PC-3 (cell line): ENCODE data around the gene CLEC4E. TPM values are rescaled to one million over a fixed set of nuclear protein-coding genes. Genes with fewer than 3 reads are reported as not detected.
"Not testable (repeated sequence)": the region's sequence is repeated elsewhere in the genome, so short reads cannot be mapped to it uniquely, and the experiment has no call there.

ENCODE experiments used
- ATAC-seq: fragments of 200-7000 bp; cut with Tn5 transposase; 2 replicates; pipeline ENCODE4 v1.9.1; 2020; ENCODE audit warnings: mild to moderate bottlenecking, moderate library complexity
- BruUV-seq: library from RNA; stranded (reverse); fragments of 400-500 nt; replicated peaks from 2 replicates; lab custom pipeline; 2021; lab: Mats Ljungman, UMichigan
- CTCF ChIA-PET: fragments of 300-600 bp; sonication (Branson Sonifier 250); formaldehyde crosslinking; loops from one replicate; lab custom pipeline; 2022; ENCODE audit warnings: antibody characterized with exemption; lab: Charles Lee
- POLR2A ChIA-PET: fragments of 300-600 bp; sonication (Branson Sonifier 250); formaldehyde crosslinking; loops from one replicate; lab custom pipeline; 2022; ENCODE audit warnings: antibody characterized with exemption; ENCODE audit not compliant: unreplicated experiment; lab: Charles Lee
- DNase-seq: peaks from one replicate; pipeline ENCODE4 v3.0.0-alpha.2; 2015
- H2AFZ ChIP-seq: fragments of 300-600 bp; sonication (generic); 2 replicates; pipeline ENCODE4 v1.6.0; 2016; ENCODE audit warnings: antibody characterized with exemption, low read length
- H3F3A ChIP-seq: fragments of 300-600 bp; sonication (generic); one replicate; pipeline ENCODE4 v1.6.0; 2017; ENCODE audit warnings: antibody characterized with exemption, low read length, control low read depth, mild to moderate bottlenecking; ENCODE audit not compliant: unreplicated experiment
- H3K27ac ChIP-seq: fragments of 300-600 bp; sonication (generic); 2 replicates; pipeline ENCODE4 v1.5.1; 2016; ENCODE audit warnings: mild to moderate bottlenecking, low read length
- H3K27me3 ChIP-seq: fragments of 300-600 bp; sonication (generic); 2 replicates; pipeline ENCODE4 v1.6.1; 2016; ENCODE audit warnings: low read length, mixed read lengths
- H3K36me3 ChIP-seq: fragments of 300-600 bp; sonication (generic); 2 replicates; pipeline ENCODE4 v1.6.1; 2016; ENCODE audit warnings: low read depth, mixed run types, low read length, mixed read lengths
- H3K4me1 ChIP-seq: fragments of 300-600 bp; sonication (generic); 2 replicates; pipeline ENCODE4 v1.5.1; 2016; ENCODE audit warnings: low read length; ENCODE audit not compliant: insufficient read depth
- H3K4me2 ChIP-seq: fragments of 300-600 bp; sonication (generic); 2 replicates; pipeline ENCODE4 v1.6.0; 2016; ENCODE audit warnings: low read length
- H3K4me3 ChIP-seq: fragments of 300-600 bp; sonication (generic); 2 replicates; pipeline ENCODE4 v1.5.1; 2016; ENCODE audit warnings: mild to moderate bottlenecking, low read length, mixed read lengths
- H3K79me2 ChIP-seq: fragments of 300-600 bp; sonication (generic); 2 replicates; pipeline ENCODE4 v1.6.1; 2017; ENCODE audit warnings: low read length, mixed read lengths
- H3K9ac ChIP-seq: fragments of 300-600 bp; sonication (generic); 2 replicates; pipeline ENCODE4 v1.6.0; 2016; ENCODE audit warnings: mild to moderate bottlenecking, low read length
- H3K9me2 ChIP-seq: fragments of 300-600 bp; sonication (generic); replicated peaks from 2 replicates; pipeline ENCODE4 v1.6.1; 2016; ENCODE audit warnings: mixed run types, low read length, mixed read lengths
- H3K9me3 ChIP-seq: fragments of 300-600 bp; sonication (generic); 2 replicates; pipeline ENCODE4 v1.6.1; 2016; ENCODE audit warnings: low read length, mixed read lengths
- H4K20me1 ChIP-seq: fragments of 300-600 bp; sonication (generic); 2 replicates; pipeline ENCODE4 v1.6.1; 2016; ENCODE audit warnings: low read length, mixed read lengths
- CTCF ChIP-seq: fragments of 300-600 bp; sonication (generic); conservative IDR thresholded peaks from 2 replicates; pipeline ENCODE4 v1.5.1; 2017; ENCODE audit warnings: antibody characterized with exemption, low read depth, mild to moderate bottlenecking, low read length
- EZH2 ChIP-seq: fragments of 300-600 bp; sonication (generic); IDR thresholded peaks from one replicate; pipeline ENCODE4 v1.6.1; 2017; ENCODE audit warnings: antibody characterized with exemption, mild to moderate bottlenecking, low read length; ENCODE audit not compliant: unreplicated experiment
- EZH2phosphoT487 ChIP-seq: fragments of 300-600 bp; sonication (generic); IDR thresholded peaks from 2 replicates; pipeline ENCODE4 v1.6.1; 2018; ENCODE audit warnings: mild to moderate bottlenecking, antibody characterized with exemption, low read length, borderline replicate concordance
- intact Hi-C: fragments of 100-400 bp; cut with micrococcal nuclease; formaldehyde crosslinking; loops from 2 replicates; pipeline ENCODE4 v1.9.0; 2023
- total RNA-seq: library from RNA; depleted of rRNA; stranded (reverse); fragments of >200 nt; gene quantifications from 2 replicates; pipeline ENCODE4 v1.2.3, GENCODE V29; 2014

Gene CLEC4E
- total RNA-seq, 1 experiment from 2014 or later = not detected

- POLR2A ChIA-PET = no interaction called here
- Histone ChIP-seq H3F3A (no peaks in the 10 kb centered on the region), H3K9me3 (no peaks in the 10 kb centered on the region), H3K27ac (no peak overlapping the region), H3K9me2 (no peaks in the 10 kb centered on the region), H3K27me3 (peaks cover 29% of the 10 kb centered on the region), H3K4me3 (no peak overlapping the region), H3K4me1 (no peaks in the 10 kb centered on the region), H3K4me2 (no peak overlapping the region), H2AFZ (no peak overlapping the region), H4K20me1 (no peaks in the 10 kb centered on the region), H3K9ac (no peak overlapping the region), H3K36me3 (no peaks in the 10 kb centered on the region), H3K79me2 (no peaks in the 10 kb centered on the region)
- TF ChIP-seq CTCF (no peak), EZH2phosphoT487 (no peak), EZH2 (no peak)
- ATAC-seq (no peak), DNase-seq (no peak)
- BruUV-seq = no TSS peak
- intact Hi-C loops = no loop called here
- CTCF ChIA-PET = no interaction called here
Observed at GRCh38 chr12:8501720-8502119, 39.0 kb downstream of the CLEC4E start.

- Histone ChIP-seq H4K20me1 (no peaks in the 10 kb centered on the region), H2AFZ (no peak overlapping the region), H3K9me3 (no peaks in the 10 kb centered on the region), H3K4me1 (no peaks in the 10 kb centered on the region), H3K27me3 (peaks cover 33% of the 10 kb centered on the region), H3K9me2 (no peaks in the 10 kb centered on the region), H3K9ac (no peak overlapping the region), H3F3A (no peaks in the 10 kb centered on the region), H3K4me2 (no peak overlapping the region), H3K4me3 (no peak overlapping the region), H3K79me2 (no peaks in the 10 kb centered on the region), H3K27ac (no peak overlapping the region), H3K36me3 (no peaks in the 10 kb centered on the region)
- BruUV-seq = no TSS peak
- TF ChIP-seq EZH2phosphoT487 (no peak), CTCF (no peak), EZH2 (no peak)
- ChIA-PET POLR2A (no interaction called here), CTCF (no interaction called here)
- intact Hi-C loops = no loop called here
- ATAC-seq (no peak), DNase-seq (no peak)
Observed at GRCh38 chr12:8499616-8500015, 41.1 kb downstream of the CLEC4E start.

- intact Hi-C loops, H2AFZ ChIP-seq, POLR2A ChIA-PET, H3K27ac ChIP-seq, DNase-seq, BruUV-seq, H3K36me3 ChIP-seq, H3K4me2 ChIP-seq, H4K20me1 ChIP-seq, H3K9me2 ChIP-seq, H3K4me3 ChIP-seq, H3K9ac ChIP-seq, CTCF ChIA-PET, ATAC-seq, H3F3A ChIP-seq, H3K79me2 ChIP-seq, H3K4me1 ChIP-seq, H3K9me3 ChIP-seq: not testable (repeated sequence)
- H3K27me3 ChIP-seq = peaks cover 39% of the 10 kb centered on the region
Observed at GRCh38 chr12:8496074-8496473, 44.6 kb downstream of the CLEC4E start.

GRCh38 chr12:8495671-8496070 is 45.0 kb downstream of the CLEC4E start:
- H3F3A ChIP-seq, ATAC-seq, H3K9me2 ChIP-seq, H4K20me1 ChIP-seq, H3K9ac ChIP-seq, DNase-seq, H3K36me3 ChIP-seq, BruUV-seq, intact Hi-C loops, POLR2A ChIA-PET, H3K4me2 ChIP-seq, CTCF ChIA-PET, H2AFZ ChIP-seq, H3K9me3 ChIP-seq, H3K4me1 ChIP-seq, H3K27ac ChIP-seq, H3K4me3 ChIP-seq, H3K79me2 ChIP-seq: not testable (repeated sequence)
- peaks cover 41% of the 10 kb centered on the region for H3K27me3 ChIP-seq
